ENCODE data around the gene ARHGAP6.

ARHGAP6 gene

GRCh38 chrX:11424903-11425674, 240.6 kb downstream of the ARHGAP6 start:
- no peak for DNase-seq

DNA sequence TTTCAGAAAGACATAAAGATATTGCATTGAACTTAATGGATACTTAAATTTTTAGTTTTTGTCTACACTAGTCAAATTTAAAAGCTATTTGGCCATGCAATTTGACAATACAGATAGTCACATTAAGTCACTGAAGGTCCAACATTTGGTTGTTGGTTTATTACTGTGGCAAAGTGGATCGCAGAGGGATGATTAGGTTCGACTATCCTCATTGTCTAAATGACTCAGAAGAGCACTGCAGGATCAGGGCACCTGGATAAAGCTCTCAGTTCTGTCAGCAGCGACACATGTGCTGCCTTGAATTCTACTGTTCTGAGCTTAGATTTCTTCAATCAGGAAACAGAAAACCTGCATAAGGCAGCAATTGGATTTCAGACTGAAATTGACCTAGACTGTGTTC, 241.8 kb downstream of the ARHGAP6 start:
- DNase-seq: no peak

DNA sequence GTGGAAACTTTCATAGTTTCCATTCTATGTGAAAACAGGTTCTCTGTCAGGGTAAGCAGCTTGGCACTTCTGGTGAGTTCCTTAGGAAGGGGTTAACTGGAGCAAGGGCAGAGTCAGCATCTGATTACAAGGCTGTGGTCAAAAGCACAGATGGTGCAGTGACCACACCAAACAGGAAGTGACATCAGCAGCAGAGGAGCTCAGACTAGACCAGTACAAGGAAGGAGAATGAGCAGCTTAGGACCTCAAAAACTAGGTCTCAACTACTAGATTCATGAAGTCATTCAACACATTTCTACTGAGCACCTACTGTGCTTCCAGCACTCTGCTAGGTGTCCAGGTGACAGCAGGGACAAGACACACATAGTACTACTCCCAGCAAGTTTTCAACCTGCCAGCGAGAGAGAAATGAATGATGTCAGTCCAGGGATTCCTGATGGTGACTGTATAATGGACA, 242.3 kb downstream of the ARHGAP6 start:
- DNase-seq: peak; percentile 58

DNA sequence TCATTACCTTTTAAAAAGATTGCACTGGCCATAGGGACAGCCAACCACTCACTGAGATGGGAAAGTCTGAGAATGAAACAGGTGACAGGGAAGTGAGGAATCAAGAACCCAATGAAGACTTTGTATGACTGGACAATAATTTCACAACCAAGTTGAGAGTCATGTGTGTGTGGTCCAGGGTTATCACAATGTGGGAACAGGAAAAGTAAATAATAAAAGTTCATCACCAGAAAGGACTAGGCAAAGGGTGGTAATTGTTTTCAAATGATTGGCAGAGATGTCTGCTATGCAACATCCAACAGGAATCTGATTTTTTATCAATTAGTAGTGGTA, 243.2 kb downstream of the ARHGAP6 start:
- no peak for DNase-seq

DNA sequence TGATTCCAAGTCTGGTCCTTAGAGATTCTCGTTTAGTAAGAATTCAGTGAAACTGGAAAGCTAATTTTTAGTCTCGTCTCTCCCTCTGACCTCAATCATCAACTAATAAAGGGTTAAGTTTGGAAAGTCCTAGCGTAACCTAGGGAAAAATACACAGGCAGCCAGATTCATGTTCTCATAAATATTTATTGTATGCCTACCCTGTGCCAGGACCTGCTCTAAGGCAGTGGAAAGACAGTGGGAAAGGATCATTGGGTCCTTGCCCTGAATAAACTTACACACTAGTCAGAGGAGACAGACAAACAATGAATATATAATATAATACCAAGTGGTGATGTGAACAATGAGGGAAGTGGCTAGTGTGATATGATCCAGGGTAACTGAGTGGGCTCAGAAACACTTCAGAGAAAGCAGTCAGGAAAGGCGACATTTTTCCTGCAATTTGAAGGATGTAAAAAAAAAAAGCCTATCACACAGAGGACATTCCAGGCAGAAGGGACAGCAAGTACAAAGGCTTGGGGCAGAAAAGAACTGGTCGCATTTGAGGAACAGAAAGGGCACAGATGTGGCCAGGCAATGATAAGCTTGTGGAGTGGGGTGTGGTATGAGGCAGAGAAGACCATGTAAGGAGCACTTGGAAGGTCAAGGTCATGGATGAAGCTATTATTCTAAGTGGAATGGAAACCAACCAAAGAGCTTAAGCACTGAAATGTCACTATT, 243.8 kb downstream of the ARHGAP6 start:
- no peak for DNase-seq

GRCh38 chrX:11420851-11421250, 244.9 kb downstream of the ARHGAP6 start:
- DNase-seq: no peak

DNA sequence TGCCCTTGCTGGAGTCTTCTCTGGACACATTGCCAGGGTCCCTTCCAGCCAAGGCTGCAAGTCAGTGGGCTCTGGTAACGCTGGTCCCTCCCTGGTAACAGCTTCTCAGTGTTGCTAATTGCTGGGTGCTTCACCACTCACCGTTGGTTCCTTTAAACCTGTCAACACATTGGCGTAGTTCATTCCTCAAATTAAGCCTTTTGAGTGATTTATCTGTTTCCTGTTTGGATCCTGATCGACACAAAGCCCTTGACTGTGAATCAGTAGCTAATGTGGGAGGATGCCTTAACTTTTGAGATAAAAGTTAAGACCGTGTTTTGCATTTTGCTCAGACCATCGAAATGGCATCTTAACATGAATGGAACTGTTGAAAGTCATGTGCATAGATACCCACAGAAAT, 246.6 kb downstream of the ARHGAP6 start:
- DNase-seq: no peak

DNA sequence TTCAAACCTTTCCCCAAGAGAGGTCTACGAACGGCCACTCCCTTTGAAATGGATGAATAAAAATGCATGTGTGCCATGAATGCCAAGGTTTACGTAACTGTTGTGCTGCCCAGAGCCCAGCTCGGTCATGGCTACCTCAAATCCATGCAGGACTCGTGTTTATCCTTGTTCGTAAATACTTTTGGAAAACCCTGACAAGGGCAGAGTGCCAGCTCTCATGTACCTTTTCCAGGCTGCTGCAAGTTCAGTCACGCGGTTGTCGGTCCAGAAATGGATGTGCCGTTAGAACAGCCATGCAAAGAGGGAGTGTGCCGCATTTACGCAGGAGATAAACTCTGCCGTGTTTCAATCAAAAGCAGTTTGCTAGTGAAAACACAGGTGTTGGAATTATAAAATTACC, 249.1 kb downstream of the ARHGAP6 start:
- DNase-seq: no peak

DNA sequence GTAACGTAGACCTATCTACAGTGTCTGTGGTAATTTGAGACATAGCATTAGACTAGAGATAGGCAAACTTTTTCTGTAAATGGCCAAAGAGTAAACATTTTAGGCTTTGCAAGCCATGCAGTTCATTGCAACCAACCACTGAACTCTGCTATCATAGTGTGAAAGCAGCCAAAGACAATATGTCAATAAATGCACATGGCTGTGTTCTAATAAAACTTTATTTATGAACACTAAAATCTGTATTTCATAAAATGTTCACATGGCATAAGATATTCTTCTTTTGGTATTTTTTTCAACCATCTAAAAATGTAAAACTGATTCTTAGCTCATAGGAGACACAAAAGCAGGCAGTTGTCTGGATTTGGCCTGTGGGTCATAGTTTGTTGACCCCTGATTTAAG, 251.6 kb downstream of the ARHGAP6 start:
- no peak for DNase-seq

- DNase-seq: no peak
Measured at GRCh38 chrX:11412715-11413623, 252.8 kb downstream of the ARHGAP6 start.

DNA sequence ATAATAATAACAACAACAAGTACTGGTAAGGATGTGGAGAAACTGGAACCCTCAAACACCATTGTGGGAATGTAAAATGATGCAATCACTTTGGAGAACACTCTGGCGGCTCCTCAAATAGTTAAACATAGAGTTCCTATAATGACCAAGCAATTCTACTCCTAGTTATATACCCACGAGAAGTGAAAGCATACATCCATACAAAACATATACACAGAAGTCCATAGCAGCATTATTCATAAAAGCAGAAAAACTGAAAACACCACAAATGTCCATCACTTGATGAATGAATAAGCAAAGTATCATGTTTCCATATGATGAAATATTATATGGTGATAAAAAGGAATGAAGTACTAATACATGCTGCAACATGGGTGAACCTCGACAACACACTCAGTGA, 255.8 kb downstream of the ARHGAP6 start:
- no peak for DNase-seq

- no peak for DNase-seq
Measured at GRCh38 chrX:11408783-11409182, 256.9 kb downstream of the ARHGAP6 start.

DNA sequence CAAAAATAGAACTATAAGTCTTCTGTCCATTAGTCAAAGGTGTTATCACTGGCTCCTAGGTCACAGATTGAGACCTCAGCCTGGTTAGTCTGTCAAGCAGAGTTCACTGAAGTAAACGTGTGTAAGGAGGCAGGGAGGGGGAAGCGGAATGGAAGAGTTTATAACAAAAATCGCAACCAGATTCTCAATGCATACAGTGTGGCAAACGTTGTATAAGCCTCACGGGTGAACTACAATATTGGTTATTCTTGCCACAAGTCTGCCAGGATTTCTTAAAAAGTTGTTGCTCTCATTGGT, 257.7 kb downstream of the ARHGAP6 start:
- DNase-seq: no peak

DNA sequence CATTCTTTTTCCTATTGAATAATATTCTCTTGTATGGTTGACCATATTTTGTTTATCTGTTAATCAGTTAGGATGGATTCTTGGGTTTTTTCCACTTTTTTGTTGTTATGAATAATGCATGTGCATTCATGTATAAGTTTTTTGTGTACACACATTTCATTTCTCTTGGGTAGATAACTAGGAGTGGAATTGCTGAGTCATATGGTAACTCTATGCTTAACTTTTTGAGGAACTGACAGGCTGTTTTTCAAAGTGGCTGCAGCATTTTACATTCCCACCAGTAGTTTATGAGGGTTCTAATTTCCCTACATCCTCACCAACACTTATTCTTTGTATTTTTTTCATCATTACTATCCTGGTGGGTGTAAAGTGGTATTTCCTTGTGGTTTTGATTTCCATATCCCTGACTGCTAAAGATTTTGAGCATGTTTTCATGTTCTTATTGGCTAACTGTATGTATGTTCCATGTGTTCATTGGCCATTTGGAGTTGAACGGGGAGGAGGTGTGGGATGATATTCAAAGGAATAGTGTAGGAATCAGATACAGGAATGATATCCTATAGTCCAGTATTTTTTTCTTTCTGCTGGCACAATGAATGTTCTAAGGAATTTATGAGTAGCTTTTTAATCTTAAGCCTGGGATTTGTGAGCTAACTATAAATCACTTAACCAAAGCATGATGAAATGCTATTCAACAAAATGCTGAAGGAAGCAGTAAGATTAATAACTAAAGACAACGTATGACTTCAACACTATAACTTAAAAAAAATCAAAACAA, 258.2 kb downstream of the ARHGAP6 start:
- peak; percentile 56 for DNase-seq

- DNase-seq: peak; percentile 15
Measured at GRCh38 chrX:11406109-11406765, 259.5 kb downstream of the ARHGAP6 start.

DNA sequence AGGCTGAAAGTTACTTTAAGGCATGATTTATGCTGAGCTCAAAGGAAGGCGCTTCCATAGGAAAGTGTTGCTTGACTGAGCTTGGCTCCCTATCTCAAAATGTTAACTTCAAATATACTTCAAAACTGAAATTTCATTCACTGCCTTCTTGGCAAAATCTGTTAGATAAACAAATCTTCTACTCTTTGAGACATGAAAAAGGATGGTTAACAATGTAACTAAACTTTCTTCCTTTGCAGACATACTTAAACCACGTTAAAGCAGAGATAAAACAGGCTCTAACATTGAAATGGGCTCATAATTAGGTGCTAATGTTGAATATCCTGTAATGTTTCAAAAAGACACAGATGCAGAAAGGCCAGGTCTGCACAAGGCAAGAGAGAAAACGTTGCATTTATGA, 262.1 kb downstream of the ARHGAP6 start:
- DNase-seq: no peak

- peak; percentile 42 for DNase-seq
Measured at GRCh38 chrX:11401966-11402365, 263.8 kb downstream of the ARHGAP6 start.

DNA sequence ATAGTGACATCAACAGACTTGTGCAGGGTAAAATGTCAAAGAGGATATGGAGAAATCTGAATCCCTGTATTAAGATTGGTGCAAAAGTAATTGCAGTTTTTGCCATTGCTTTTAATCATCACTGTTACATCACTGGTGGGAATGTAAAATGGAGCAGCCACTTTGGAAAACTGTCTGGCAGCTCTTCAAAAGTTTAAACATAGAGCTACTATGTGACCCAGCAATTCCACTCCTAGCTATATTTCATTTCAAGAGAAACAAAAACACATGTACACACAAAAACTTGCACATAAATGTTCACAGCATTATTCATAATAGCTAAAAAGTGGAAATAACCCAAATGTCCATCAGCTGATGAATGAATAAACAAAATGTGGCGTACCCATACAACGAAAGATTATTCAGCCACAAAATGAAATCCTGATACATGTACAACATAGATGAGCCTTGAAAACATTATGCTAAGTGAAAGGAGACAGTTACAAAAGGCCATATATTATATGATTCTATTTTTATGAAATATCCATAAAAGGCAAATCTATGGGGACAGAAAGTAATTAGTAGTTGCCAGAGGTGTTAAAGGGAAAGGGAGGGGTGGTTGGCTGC, 266.1 kb downstream of the ARHGAP6 start:
- peak; percentile 50 for DNase-seq

- DNase-seq: peak; percentile 11
Measured at GRCh38 chrX:11398785-11399184, 266.9 kb downstream of the ARHGAP6 start.

DNA sequence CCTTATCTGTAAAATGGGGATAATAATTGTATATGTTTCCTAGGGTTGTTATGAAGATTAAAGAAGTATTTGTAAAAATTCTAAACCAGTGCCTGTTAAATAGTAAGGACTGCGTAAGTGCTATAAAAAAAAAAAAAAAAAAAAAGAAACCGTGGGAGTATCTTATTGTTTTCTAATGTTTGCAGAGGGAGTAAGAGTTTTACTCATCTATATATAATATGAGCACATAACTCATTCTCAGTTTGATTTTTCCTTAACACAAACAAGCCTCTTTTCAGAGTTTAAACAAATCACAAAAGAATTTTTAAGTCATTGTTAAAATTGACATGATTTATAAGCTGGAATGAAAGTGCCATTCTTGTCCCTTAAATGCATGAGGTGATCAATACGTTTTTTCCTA, 267.6 kb downstream of the ARHGAP6 start:
- DNase-seq: no peak

DNA sequence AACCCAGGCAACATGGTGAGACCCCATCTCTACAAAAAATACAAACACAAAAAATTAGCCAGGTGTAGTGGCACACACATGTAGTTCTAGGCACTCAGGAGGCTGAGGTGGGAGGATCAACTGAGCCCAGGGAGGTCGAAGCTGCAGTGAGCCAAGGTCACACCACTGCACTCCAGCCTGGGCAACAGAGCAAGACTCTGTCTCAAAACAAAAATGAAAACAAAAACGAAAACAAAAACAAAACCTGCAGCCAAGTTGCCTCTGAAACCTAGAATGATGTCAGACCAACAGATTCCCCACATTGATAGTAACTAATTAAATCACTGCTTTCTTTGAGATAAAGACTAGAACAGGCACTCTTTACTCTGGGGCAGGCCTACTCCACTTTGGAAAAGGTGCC, 268.0 kb downstream of the ARHGAP6 start:
- no peak for DNase-seq

GRCh38 chrX:11395859-11396258, 269.9 kb downstream of the ARHGAP6 start:
- DNase-seq: no peak
